ENCODE results near the gene CORIN.

GRCh38 chr4:47617607-47618006 is 220.3 kb downstream of the CORIN start:
- TF ChIP-seq, protein P1, sequence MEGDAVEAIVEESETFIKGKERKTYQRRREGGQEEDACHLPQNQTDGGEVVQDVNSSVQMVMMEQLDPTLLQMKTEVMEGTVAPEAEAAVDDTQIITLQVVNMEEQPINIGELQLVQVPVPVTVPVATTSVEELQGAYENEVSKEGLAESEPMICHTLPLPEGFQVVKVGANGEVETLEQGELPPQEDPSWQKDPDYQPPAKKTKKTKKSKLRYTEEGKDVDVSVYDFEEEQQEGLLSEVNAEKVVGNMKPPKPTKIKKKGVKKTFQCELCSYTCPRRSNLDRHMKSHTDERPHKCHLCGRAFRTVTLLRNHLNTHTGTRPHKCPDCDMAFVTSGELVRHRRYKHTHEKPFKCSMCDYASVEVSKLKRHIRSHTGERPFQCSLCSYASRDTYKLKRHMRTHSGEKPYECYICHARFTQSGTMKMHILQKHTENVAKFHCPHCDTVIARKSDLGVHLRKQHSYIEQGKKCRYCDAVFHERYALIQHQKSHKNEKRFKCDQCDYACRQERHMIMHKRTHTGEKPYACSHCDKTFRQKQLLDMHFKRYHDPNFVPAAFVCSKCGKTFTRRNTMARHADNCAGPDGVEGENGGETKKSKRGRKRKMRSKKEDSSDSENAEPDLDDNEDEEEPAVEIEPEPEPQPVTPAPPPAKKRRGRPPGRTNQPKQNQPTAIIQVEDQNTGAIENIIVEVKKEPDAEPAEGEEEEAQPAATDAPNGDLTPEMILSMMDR (IDR thresholded peaks at IDR 0.05) = no peak
- TF ChIP-seq EP300 (IDR thresholded peaks at IDR 0.05; ENCODE audit: borderline replicate concordance in 1 of 2, low read depth in 1 of 2, low read length in 1 of 2) = no peak
- no peak for TF ChIP-seq CHD2 (IDR thresholded peaks at IDR 0.05; ENCODE audit: low read length, partially characterized antibody)
- TF ChIP-seq POLR2AphosphoS5 (IDR thresholded peaks at IDR 0.05; ENCODE audit: low read depth, low read length) = no peak
- TF ChIP-seq, protein P2, sequence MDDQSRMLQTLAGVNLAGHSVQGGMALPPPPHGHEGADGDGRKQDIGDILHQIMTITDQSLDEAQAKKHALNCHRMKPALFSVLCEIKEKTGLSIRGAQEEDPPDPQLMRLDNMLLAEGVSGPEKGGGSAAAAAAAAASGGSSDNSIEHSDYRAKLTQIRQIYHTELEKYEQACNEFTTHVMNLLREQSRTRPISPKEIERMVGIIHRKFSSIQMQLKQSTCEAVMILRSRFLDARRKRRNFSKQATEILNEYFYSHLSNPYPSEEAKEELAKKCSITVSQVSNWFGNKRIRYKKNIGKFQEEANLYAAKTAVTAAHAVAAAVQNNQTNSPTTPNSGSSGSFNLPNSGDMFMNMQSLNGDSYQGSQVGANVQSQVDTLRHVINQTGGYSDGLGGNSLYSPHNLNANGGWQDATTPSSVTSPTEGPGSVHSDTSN (IDR thresholded peaks at IDR 0.05) = no peak
- no peak for TF ChIP-seq TAF1 (IDR thresholded peaks at IDR 0.05; ENCODE audit: borderline replicate concordance, low read depth, low read length)
- no peak for TF ChIP-seq NFIC (IDR thresholded peaks at IDR 0.05; ENCODE audit: borderline replicate concordance)
- no peak for TF ChIP-seq TEAD4 (IDR thresholded peaks at IDR 0.05; ENCODE audit: borderline replicate concordance, insufficient read depth)

Data from SK-N-SH (cell line).